H7 (cell line): ENCODE measurements around the gene SLC25A29. TPM values are rescaled to one million over a fixed set of nuclear protein-coding genes. Genes with fewer than 3 reads are reported as not detected.

Experiments used
- total RNA-seq: library from RNA; depleted of rRNA; stranded (reverse); fragments of >200 nt; shearing (Covaris generic); gene quantifications from 2 replicates; pipeline ENCODE4 v1.2.3, GENCODE V29; 2014; rRNA removed

The SLC25A29 gene
- total RNA-seq, 1 experiment from 2014 or later, result 124 TPM

Other genes starting within 250 kb of the SLC25A29 start
- gene EVL, start 241.0 kb downstream of the SLC25A29 start, total RNA-seq, result 35.9 and 38.9 TPM in 2 replicates
- not detected in 2 replicates for gene DEGS2, start 146.8 kb downstream of the SLC25A29 start, total RNA-seq
- gene YY1, start 67.3 kb downstream of the SLC25A29 start, total RNA-seq, result 50.9 and 68.9 TPM in 2 replicates
- gene SLC25A47, start 16.9 kb upstream of the SLC25A29 start, total RNA-seq, result 0.07 and 0.18 TPM in 2 replicates
- gene WDR25, start 70.0 kb upstream of the SLC25A29 start, total RNA-seq, result 10.6 and 18.4 TPM in 2 replicates